WTC11 (cell line): ENCODE data around the gene COPS6.

Source experiments
- ESRRA ChIP-seq: sonication (generic); formaldehyde crosslinking; IDR thresholded peaks from 2 replicates; pipeline ENCODE4 v1.8.1; 2022; ENCODE audit warnings: mild to moderate bottlenecking, missing genetic modification reagents, borderline replicate concordance
- ETV6 ChIP-seq: sonication (generic); formaldehyde crosslinking; IDR thresholded peaks from 2 replicates; pipeline ENCODE4 v1.8.1; 2022; ENCODE audit warnings: mild to moderate bottlenecking, missing genetic modification reagents
- JUN ChIP-seq: sonication (generic); formaldehyde crosslinking; IDR thresholded peaks from 2 replicates; pipeline ENCODE4 v1.8.0; 2023; ENCODE audit warnings: mild to moderate bottlenecking, missing genetic modification reagents
- TF ChIP-seq, protein P1 (sequence below): sonication (generic); formaldehyde crosslinking; conservative IDR thresholded peaks from 2 replicates; pipeline ENCODE4 v1.8.1; 2022; ENCODE audit warnings: mild to moderate bottlenecking, missing genetic modification reagents

GRCh38 chr7:100075418-100075817 is 13.4 kb upstream of the COPS6 start:
- TF ChIP-seq ETV6 (CRISPR knock-in tag) (no peak), ESRRA (CRISPR knock-in tag) (no peak), JUN (CRISPR knock-in tag) (no peak)
- TF ChIP-seq, protein P1, sequence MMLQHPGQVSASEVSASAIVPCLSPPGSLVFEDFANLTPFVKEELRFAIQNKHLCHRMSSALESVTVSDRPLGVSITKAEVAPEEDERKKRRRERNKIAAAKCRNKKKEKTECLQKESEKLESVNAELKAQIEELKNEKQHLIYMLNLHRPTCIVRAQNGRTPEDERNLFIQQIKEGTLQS (CRISPR knock-in tag), result no peak
